Heart left ventricle (tissue), 16 donors: ENCODE data around the gene HGF. TPM values are rescaled to one million over a fixed set of nuclear protein-coding genes. Genes with fewer than 3 reads are reported as not detected.

Experiments used
- ATAC-seq, 4 donors: fragments of 200-7000 bp; cut with Tn5 transposase; one replicate each; pipeline ENCODE4 v1.9.1; 2020 to 2022; ENCODE audit warnings: moderate library complexity in 4 of 4, mild to moderate bottlenecking in 3 of 4, moderate number of reproducible peaks in 1 of 4
- DNase-seq, 5 donors: peaks; one replicate each; pipeline ENCODE4 v3.0.0-alpha.2; 2020
- H3K27ac ChIP-seq, 12 donors: fragments of 200-600 bp; sonication (generic) in 4 of 12; one replicate each; pipeline versions ENCODE4 v1.5.0 to v1.8.0; 2016 to 2022; ENCODE audit warnings: mild to moderate bottlenecking in 2 of 12
- H3K27me3 ChIP-seq, 9 donors: fragments of 200-600 bp; sonication (generic) in 2 of 9; one replicate each; pipeline versions ENCODE4 v1.5.1 to v1.8.0; 2016 to 2022; ENCODE audit warnings: mild to moderate bottlenecking in 3 of 9
- H3K36me3 ChIP-seq, 9 donors: fragments of 200-600 bp; sonication (generic) in 2 of 9; one replicate each; pipeline versions ENCODE4 v1.5.0 to v1.8.0; 2018 to 2022; ENCODE audit warnings: mild to moderate bottlenecking in 2 of 9
- H3K4me1 ChIP-seq, 12 donors: fragments of 200-600 bp; sonication (generic) in 4 of 12; one replicate each; pipeline versions ENCODE4 v1.5.0 to v1.8.0; 2016 to 2022; ENCODE audit warnings: mild to moderate bottlenecking in 3 of 12
- H3K4me3 ChIP-seq, 12 donors: fragments of 200-600 bp; sonication (generic) in 4 of 12; one replicate each; pipeline versions ENCODE4 v1.5.0 to v1.8.0; 2017 to 2022; ENCODE audit warnings: mild to moderate bottlenecking in 9 of 12, moderate library complexity in 4 of 12
- H3K9me3 ChIP-seq, 12 donors: fragments of 200-600 bp; sonication (generic) in 4 of 12; one replicate each; pipeline versions ENCODE4 v1.5.0 to v1.8.0; 2016 to 2022; ENCODE audit warnings: mild to moderate bottlenecking in 1 of 12
- POLR2A ChIP-seq, 2 donors: fragments of 450-650 bp; IDR thresholded peaks; one replicate each; pipeline ENCODE4 v1.6.1; 2017; ENCODE audit warnings: antibody characterized with exemption in 2 of 2, mild to moderate bottlenecking in 2 of 2, moderate library complexity in 2 of 2
- WGBS, 4 donors: extraction: QIAGEN DNeasy Blood & Tissue Kit in 2 of 4; methylation state at CpG; one replicate each; pipeline versions ENCODE4 v1.1.5 to v1.1.7; 2013 to 2018; 5-methylcytosine and 5-hydroxymethylcytosine counted together
- intact Hi-C, 10 donors: fragments of 100-400 bp; cut with DNase I; formaldehyde crosslinking; loops; one replicate each; pipeline versions ENCODE4 v1.11.1 to v1.14.2; 2022
- polyA plus RNA-seq, 2 donors: library from polyadenylated mRNA; stranded (reverse); fragments of 200-250 nt; gene quantifications; one replicate each; pipeline ENCODE4 v1.2.3, GENCODE V29; 2013
- total RNA-seq, 9 donors: library from RNA; depleted of rRNA in 2 of 9; stranded (reverse); fragments of >200 nt in 2 of 9; fragmentation: NEBNext Ultra II Directional in 3 of 9; extraction: Animal tissue kit (Norgen Biotek cat#: 25700) in 3 of 9; gene quantifications; one replicate each; pipeline versions ENCODE4 v1.1.0 to v1.2.4, GENCODE V29; 2016 to 2023
- TF ChIP-seq, protein P1 (sequence below), 12 donors: fragments of 200-600 bp; sonication (generic) in 4 of 12; IDR thresholded peaks; one replicate each; pipeline versions ENCODE4 v1.5.0 to v1.8.0; 2018 to 2022; ENCODE audit warnings: antibody characterized with exemption in 12 of 12, mild to moderate bottlenecking in 5 of 12
- donor health status: ischemic (EF 13 %, LVEDD 7.1; RV severe dilation, severe dysfunction).
- donor health status: healthy with polysubstance abuse.
- donor health status: DM: no; HTN: yes; CAD: no.
- donor health status: DM: no; HTN: no; CAD: no.
- donor health status: ischemic (EF 25% LVEDD 6.9; RV normal size, moderate dysfunction).
- donor health status: ischemic (EF 25% LVEDD 5.7; RV mildly dilated, moderate dysfunction).
- donor health status: healthy.
- donor health status: DM: yes; HTN: yes; CAD: no.
- donor health status: ischemic (EF 35%, LVEDD 5.7; RV mildly dilated, moderate dysfunction).
- donor health status: nonischemic (EF 11% LVEDD 7.7; RV severe dilation, severe dysfunction).
- donor health status: DM: yes; HTN: yes; CAD: no.
- donor health status: PGD.
- donor health status: ischemic (EF 29% LVEDD 5.4; RV normal size, mild dysfunction).
- donor health status: nonischemic (EF 23%, LVEDD 6.1; RV moderate dilation, normal function).

HGF gene
- total and polyA plus RNA-seq, 11 donors: 0.42 to 16.1 (median 3.3) TPM

DNA sequence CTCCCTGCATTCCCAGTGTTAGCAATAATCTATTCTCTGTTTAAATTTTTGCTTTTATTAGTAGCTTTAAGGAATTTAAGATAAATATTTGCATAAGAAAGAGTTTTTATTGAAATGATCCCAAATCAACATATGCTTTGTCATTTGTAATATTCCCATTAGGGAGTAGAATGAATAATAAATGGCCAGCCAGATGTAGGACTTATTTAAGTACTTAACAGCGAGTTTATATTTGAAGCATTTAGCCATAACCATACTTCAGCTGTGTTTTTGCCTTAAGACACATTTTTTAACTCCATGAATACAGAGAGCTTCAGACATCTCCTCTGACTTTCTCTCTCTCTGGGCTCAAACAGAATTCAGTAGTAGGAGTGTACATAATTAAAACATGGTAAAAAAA lies 103.6 kb downstream of the HGF start:
- ATAC-seq: no peak
- H3K27me3 ChIP-seq: no peaks in the 10 kb centered on the region
- no peak for DNase-seq
- no peaks in the 10 kb centered on the region for H3K9me3 ChIP-seq
- no peak overlapping the region for H3K4me3 ChIP-seq
- no peaks in the 10 kb centered on the region for H3K36me3 ChIP-seq
- no peak overlapping the region for H3K27ac ChIP-seq
- intact Hi-C loops: no loop called here
- 61 to 80% (median 67%) methylated on average over 1 of the region's 1 CpG for WGBS, 4 donors
- TF ChIP-seq, protein P1, sequence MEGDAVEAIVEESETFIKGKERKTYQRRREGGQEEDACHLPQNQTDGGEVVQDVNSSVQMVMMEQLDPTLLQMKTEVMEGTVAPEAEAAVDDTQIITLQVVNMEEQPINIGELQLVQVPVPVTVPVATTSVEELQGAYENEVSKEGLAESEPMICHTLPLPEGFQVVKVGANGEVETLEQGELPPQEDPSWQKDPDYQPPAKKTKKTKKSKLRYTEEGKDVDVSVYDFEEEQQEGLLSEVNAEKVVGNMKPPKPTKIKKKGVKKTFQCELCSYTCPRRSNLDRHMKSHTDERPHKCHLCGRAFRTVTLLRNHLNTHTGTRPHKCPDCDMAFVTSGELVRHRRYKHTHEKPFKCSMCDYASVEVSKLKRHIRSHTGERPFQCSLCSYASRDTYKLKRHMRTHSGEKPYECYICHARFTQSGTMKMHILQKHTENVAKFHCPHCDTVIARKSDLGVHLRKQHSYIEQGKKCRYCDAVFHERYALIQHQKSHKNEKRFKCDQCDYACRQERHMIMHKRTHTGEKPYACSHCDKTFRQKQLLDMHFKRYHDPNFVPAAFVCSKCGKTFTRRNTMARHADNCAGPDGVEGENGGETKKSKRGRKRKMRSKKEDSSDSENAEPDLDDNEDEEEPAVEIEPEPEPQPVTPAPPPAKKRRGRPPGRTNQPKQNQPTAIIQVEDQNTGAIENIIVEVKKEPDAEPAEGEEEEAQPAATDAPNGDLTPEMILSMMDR (IDR thresholded peaks at IDR 0.05): no peak
- TF ChIP-seq POLR2A (IDR thresholded peaks at IDR 0.05): no peak
- H3K4me1 ChIP-seq: peaks cover 0 to 7% (median 0%) of the 10 kb centered on the region in 12 donors

DNA sequence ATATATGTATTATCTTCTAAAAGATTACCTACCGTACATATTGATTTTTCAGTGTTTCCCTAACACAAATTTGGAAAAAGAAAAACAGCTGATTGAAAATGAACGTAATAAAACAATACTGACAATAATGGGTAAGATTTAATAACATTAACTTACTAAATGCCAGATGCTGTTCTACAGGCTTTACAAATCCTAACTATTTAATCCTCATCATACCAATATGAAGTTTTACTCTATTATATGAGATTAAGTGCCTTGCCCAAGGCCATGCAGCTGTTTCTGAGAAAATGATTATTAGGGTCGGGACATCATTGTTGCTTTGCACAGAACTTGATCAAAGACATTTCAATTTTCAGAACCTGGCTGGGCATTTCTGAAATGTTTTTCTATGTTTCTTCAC lies 104.6 kb downstream of the HGF start:
- TF ChIP-seq, protein P1 (IDR thresholded peaks at IDR 0.05): no peak
- TF ChIP-seq POLR2A (IDR thresholded peaks at IDR 0.05): no peak
- intact Hi-C loops: no loop called here
- ATAC-seq (no peak), DNase-seq (no peak)
- 84 to 89% (median 88%) methylated on average over 3 of the region's 3 CpGs for WGBS, 4 donors
- no peaks in the 10 kb centered on the region for H3K27me3 ChIP-seq
- no peak overlapping the region for H3K27ac ChIP-seq
- H3K36me3 ChIP-seq: no peaks in the 10 kb centered on the region
- H3K9me3 ChIP-seq: peaks cover 0 to 7% (median 0%) of the 10 kb centered on the region in 12 donors
- H3K4me1 ChIP-seq: peaks cover 0 to 7% (median 0%) of the 10 kb centered on the region in 12 donors
- H3K4me3 ChIP-seq: no peak overlapping the region

DNA sequence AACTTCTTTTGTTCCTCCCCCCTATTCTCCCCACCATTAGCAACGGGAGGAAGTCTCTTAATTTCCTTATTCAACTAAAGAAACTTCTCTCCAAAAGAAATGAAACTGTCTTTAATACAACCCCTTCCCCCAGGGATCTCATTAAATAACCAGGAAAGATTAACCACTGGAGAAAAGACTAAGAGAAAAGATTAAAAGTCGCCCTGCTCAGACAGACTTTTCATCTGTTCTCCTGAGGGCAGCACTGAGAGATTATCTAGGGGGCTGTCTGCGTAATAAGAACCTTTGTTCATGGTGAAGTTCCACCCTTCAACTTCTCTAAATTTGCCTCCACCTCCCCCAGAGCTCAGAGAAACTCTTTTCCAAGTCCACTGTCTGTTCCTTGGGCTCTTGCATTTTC lies 105.5 kb downstream of the HGF start:
- no peak for ATAC-seq
- H3K27ac ChIP-seq: peak overlapping the region in 4 of 12 donors; percentile 16 to 63 (median 44)
- TF ChIP-seq POLR2A (IDR thresholded peaks at IDR 0.05): no peak
- TF ChIP-seq, protein P1 (IDR thresholded peaks at IDR 0.05): no peak
- no peaks in the 10 kb centered on the region for H3K36me3 ChIP-seq
- no peak for DNase-seq
- no peaks in the 10 kb centered on the region for H3K27me3 ChIP-seq
- H3K4me3 ChIP-seq: no peak overlapping the region
- 49 to 64% (median 51%) methylated on average over 3 of the region's 3 CpGs for WGBS, 4 donors
- intact Hi-C loops: no loop called here
- H3K4me1 ChIP-seq: peaks cover 0 to 7% (median 0%) of the 10 kb centered on the region in 12 donors
- peaks cover 0 to 14% (median 0%) of the 10 kb centered on the region in 12 donors for H3K9me3 ChIP-seq

DNA sequence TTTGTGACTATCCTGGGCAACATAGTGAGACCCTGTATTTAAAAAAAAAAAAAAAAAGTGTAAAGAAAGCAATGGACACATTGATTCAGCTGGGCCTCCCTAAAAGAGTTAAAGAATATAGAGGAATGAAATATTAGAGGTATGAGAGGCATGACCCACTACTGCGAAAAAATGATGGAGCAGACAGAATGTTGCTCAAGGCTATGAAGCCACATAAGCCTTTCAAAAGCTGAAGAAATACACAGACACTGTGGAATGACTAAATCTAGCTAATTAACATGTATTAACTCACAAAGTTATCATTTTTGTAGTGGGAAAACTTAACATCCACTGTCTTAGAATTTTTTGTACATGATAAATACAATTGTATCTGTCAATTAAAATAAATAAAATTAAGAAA lies 107.3 kb downstream of the HGF start:
- no peaks in the 10 kb centered on the region for H3K27me3 ChIP-seq
- H3K4me1 ChIP-seq: peaks cover 0 to 7% (median 0%) of the 10 kb centered on the region in 12 donors
- H3K36me3 ChIP-seq: no peaks in the 10 kb centered on the region
- WGBS, 4 donors: 84 to 96% (median 93%) methylated on average over 1 of the region's 1 CpG
- peaks cover 0 to 14% (median 0%) of the 10 kb centered on the region in 12 donors for H3K9me3 ChIP-seq
- ATAC-seq (no peak), DNase-seq (no peak)
- TF ChIP-seq, protein P1 (IDR thresholded peaks at IDR 0.05): no peak
- no peak for TF ChIP-seq POLR2A (IDR thresholded peaks at IDR 0.05)
- no peak overlapping the region for H3K27ac ChIP-seq
- intact Hi-C loops: no loop called here
- H3K4me3 ChIP-seq: no peak overlapping the region
